BLaER1 (cell line): ENCODE results near the gene WNK1.
A peak's percentile ranks its signal among the peaks of the same experiment; 100 is the strongest.

ENCODE experiments used
- H3K27ac ChIP-seq: shearing (Covaris generic); formaldehyde crosslinking; 2 replicates; pipeline ENCODE4 v1.8.1; 2022
- H3K27me3 ChIP-seq: shearing (Covaris generic); formaldehyde crosslinking; 2 replicates; pipeline ENCODE4 v1.8.1; 2022
- H3K36me3 ChIP-seq: shearing (Covaris generic); formaldehyde crosslinking; 2 replicates; pipeline ENCODE4 v1.8.1; 2022
- H3K4me1 ChIP-seq: shearing (Covaris generic); formaldehyde crosslinking; 2 replicates; pipeline ENCODE4 v1.8.1; 2022
- H3K4me2 ChIP-seq: shearing (Covaris generic); formaldehyde crosslinking; 2 replicates; pipeline ENCODE4 v1.8.1; 2022
- H3K4me3 ChIP-seq: shearing (Covaris generic); formaldehyde crosslinking; 2 replicates; pipeline ENCODE4 v1.8.1; 2022
- H3K9ac ChIP-seq: shearing (Covaris generic); formaldehyde crosslinking; 2 replicates; pipeline ENCODE4 v1.8.1; 2022
- H3K9me3 ChIP-seq: shearing (Covaris generic); formaldehyde crosslinking; 2 replicates; pipeline ENCODE4 v1.8.1; 2022
- H4K20me1 ChIP-seq: shearing (Covaris generic); formaldehyde crosslinking; 2 replicates; pipeline ENCODE4 v1.8.1; 2022
- Cebpa-rat ChIP-seq: shearing (Covaris generic); IDR thresholded peaks from 2 replicates; pipeline ENCODE4 v1.8.1; 2022

Gene WNK1

DNA sequence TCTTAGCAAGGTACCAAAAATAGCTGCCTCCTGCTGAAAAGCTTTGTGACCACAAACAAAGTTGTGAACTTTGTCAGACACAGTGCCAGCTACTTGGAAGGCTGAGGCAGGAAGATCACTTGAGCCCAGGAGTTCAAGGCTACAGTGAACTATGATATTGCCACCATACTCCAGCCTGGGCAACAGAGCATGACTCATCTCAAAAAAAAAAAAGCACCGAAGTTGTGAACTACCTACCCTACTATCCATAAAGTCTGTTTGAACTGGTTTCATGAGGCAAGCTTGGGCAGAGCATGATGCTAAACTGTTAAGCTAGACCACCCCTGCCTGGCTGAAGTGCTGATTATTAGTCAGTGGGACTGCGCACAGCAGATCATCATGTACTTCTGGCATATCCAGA, 121.6 kb downstream of the WNK1 start:
- H3K4me2 ChIP-seq = no peak overlapping the region
- no peaks in the 10 kb centered on the region for H3K27me3 ChIP-seq
- no peak overlapping the region for H3K9ac ChIP-seq
- peaks cover 65% of the 10 kb centered on the region for H3K36me3 ChIP-seq
- H3K27ac ChIP-seq = no peak overlapping the region
- no peak for TF ChIP-seq Cebpa-rat
- no peaks in the 10 kb centered on the region for H4K20me1 ChIP-seq
- H3K4me1 ChIP-seq = 0 out of 2 replicates have a peak, but pooled peaks cover 4% of the 10 kb centered on the region
- H3K4me3 ChIP-seq = no peak overlapping the region
- no peaks in the 10 kb centered on the region for H3K9me3 ChIP-seq

- no peak for TF ChIP-seq Cebpa-rat
- H3K27ac ChIP-seq = no peak overlapping the region
- H3K4me1 ChIP-seq = no peaks in the 10 kb centered on the region
Observed at GRCh38 chr12:879641-880040, 127.3 kb downstream of the WNK1 start.

DNA sequence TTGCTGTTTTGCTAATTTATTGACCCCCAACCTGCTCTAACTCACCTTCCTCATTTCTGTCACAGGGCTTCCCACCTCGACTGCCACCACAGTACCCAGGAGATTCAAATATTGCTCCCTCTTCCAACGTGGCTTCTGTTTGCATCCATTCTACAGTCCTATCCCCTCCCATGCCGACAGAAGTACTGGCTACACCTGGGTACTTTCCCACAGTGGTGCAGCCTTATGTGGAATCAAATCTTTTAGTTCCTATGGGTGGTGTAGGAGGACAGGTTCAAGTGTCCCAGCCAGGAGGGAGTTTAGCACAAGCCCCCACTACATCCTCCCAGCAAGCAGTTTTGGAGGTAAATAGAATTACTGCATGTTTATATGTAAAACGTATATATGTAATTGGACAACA, 128.3 kb downstream of the WNK1 start:
- H3K27me3 ChIP-seq = no peaks in the 10 kb centered on the region
- H3K4me2 ChIP-seq = no peak overlapping the region
- no peak for TF ChIP-seq Cebpa-rat
- H3K4me3 ChIP-seq = no peak overlapping the region
- H3K9me3 ChIP-seq = no peaks in the 10 kb centered on the region
- H3K4me1 ChIP-seq = no peaks in the 10 kb centered on the region
- no peak overlapping the region for H3K9ac ChIP-seq
- H3K36me3 ChIP-seq = peaks cover 92% of the 10 kb centered on the region
- no peaks in the 10 kb centered on the region for H4K20me1 ChIP-seq
- H3K27ac ChIP-seq = no peak overlapping the region

More at GRCh38 chr12:879641-880040, 127.3 kb downstream of the WNK1 start:
- H3K4me2 ChIP-seq = no peak overlapping the region
- H3K9ac ChIP-seq = no peak overlapping the region
- H3K4me3 ChIP-seq = no peak overlapping the region
- H4K20me1 ChIP-seq = no peaks in the 10 kb centered on the region
- peaks cover 83% of the 10 kb centered on the region for H3K36me3 ChIP-seq
- H3K27me3 ChIP-seq = no peaks in the 10 kb centered on the region
- no peaks in the 10 kb centered on the region for H3K9me3 ChIP-seq

DNA sequence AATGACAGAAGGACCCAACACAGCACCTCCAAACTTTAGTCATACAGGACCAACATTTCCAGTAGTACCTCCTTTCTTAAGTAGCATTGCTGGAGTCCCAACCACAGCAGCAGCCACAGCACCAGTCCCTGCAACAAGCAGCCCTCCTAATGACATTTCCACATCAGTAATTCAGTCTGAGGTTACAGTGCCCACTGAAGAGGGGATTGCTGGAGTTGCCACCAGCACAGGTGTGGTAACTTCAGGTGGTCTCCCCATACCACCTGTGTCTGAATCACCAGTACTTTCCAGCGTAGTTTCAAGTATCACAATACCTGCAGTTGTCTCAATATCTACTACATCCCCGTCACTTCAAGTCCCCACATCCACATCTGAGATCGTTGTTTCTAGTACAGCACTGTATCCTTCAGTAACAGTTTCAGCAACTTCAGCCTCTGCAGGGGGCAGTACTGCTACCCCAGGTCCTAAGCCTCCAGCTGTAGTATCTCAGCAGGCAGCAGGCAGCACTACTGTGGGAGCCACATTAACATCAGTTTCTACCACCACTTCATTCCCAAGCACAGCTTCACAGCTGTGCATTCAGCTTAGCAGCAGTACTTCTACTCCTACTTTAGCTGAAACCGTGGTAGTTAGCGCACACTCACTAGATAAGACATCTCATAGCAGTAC, 132.5 kb downstream of the WNK1 start:
- no peak overlapping the region for H3K9ac ChIP-seq
- no peaks in the 10 kb centered on the region for H3K27me3 ChIP-seq
- H3K36me3 ChIP-seq = peaks cover 100% of the 10 kb centered on the region
- H3K9me3 ChIP-seq = no peaks in the 10 kb centered on the region
- H3K4me2 ChIP-seq = no peak overlapping the region
- H3K4me3 ChIP-seq = no peak overlapping the region
- TF ChIP-seq Cebpa-rat = no peak
- no peaks in the 10 kb centered on the region for H4K20me1 ChIP-seq
- no peak overlapping the region for H3K27ac ChIP-seq
- no peaks in the 10 kb centered on the region for H3K4me1 ChIP-seq

GRCh38 chr12:885701-886100, 133.3 kb downstream of the WNK1 start:
- no peak for TF ChIP-seq Cebpa-rat
- Histone ChIP-seq H3K4me3 (no peak overlapping the region), H3K27ac (no peak overlapping the region), H3K9me3 (no peaks in the 10 kb centered on the region), H3K9ac (no peak overlapping the region), H3K4me1 (no peaks in the 10 kb centered on the region), H3K4me2 (no peak overlapping the region), H3K36me3 (peaks cover 100% of the 10 kb centered on the region), H3K27me3 (no peaks in the 10 kb centered on the region), H4K20me1 (no peaks in the 10 kb centered on the region)

GRCh38 chr12:886206-886605, 133.8 kb downstream of the WNK1 start:
- Histone ChIP-seq H3K4me3 (no peak overlapping the region), H3K36me3 (peaks cover 100% of the 10 kb centered on the region), H3K27ac (no peak overlapping the region), H3K9me3 (no peaks in the 10 kb centered on the region), H3K4me1 (no peaks in the 10 kb centered on the region), H4K20me1 (no peaks in the 10 kb centered on the region), H3K9ac (no peak overlapping the region), H3K27me3 (no peaks in the 10 kb centered on the region), H3K4me2 (no peak overlapping the region)
- TF ChIP-seq Cebpa-rat = no peak

- Histone ChIP-seq H3K9ac (no peak overlapping the region), H4K20me1 (no peaks in the 10 kb centered on the region), H3K9me3 (no peaks in the 10 kb centered on the region), H3K36me3 (peaks cover 95% of the 10 kb centered on the region), H3K4me2 (no peak overlapping the region), H3K4me3 (no peak overlapping the region), H3K27ac (no peak overlapping the region), H3K4me1 (no peaks in the 10 kb centered on the region), H3K27me3 (no peaks in the 10 kb centered on the region)
- TF ChIP-seq Cebpa-rat = no peak
Observed at GRCh38 chr12:894226-894625, 141.8 kb downstream of the WNK1 start.

DNA sequence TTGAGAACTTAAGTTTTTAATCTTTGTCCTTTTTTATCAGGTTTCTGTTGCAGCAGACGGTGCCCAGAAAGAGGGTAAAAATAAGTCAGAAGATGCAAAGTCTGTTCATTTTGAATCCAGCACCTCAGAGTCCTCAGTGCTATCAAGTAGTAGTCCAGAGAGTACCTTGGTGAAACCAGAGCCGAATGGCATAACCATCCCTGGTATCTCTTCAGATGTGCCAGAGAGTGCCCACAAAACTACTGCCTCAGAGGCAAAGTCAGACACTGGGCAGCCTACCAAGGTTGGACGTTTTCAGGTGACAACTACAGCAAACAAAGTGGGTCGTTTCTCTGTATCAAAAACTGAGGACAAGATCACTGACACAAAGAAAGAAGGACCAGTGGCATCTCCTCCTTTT, 143.7 kb downstream of the WNK1 start:
- no peak for TF ChIP-seq Cebpa-rat
- H3K4me3 ChIP-seq = no peak overlapping the region
- H3K36me3 ChIP-seq = peaks cover 95% of the 10 kb centered on the region
- no peak overlapping the region for H3K9ac ChIP-seq
- no peaks in the 10 kb centered on the region for H4K20me1 ChIP-seq
- no peaks in the 10 kb centered on the region for H3K4me1 ChIP-seq
- H3K9me3 ChIP-seq = no peaks in the 10 kb centered on the region
- no peak overlapping the region for H3K27ac ChIP-seq
- H3K4me2 ChIP-seq = no peak overlapping the region
- no peaks in the 10 kb centered on the region for H3K27me3 ChIP-seq

GRCh38 chr12:897386-897785, 145.0 kb downstream of the WNK1 start:
- Histone ChIP-seq H4K20me1 (no peaks in the 10 kb centered on the region), H3K9ac (no peak overlapping the region), H3K27ac (no peak overlapping the region), H3K27me3 (no peaks in the 10 kb centered on the region), H3K4me3 (no peak overlapping the region), H3K4me2 (no peak overlapping the region), H3K9me3 (no peaks in the 10 kb centered on the region), H3K4me1 (peaks cover 7% of the 10 kb centered on the region), H3K36me3 (peaks cover 95% of the 10 kb centered on the region)
- TF ChIP-seq Cebpa-rat = no peak

- Histone ChIP-seq H3K27me3 (no peaks in the 10 kb centered on the region), H3K4me1 (peaks cover 59% of the 10 kb centered on the region), H3K4me3 (no peak overlapping the region), H4K20me1 (peaks cover 41% of the 10 kb centered on the region), H3K36me3 (peaks cover 81% of the 10 kb centered on the region), H3K9ac (no peak overlapping the region), H3K4me2 (peak overlapping the region; percentile 82), H3K27ac (peak overlapping the region; percentile 68), H3K9me3 (no peaks in the 10 kb centered on the region)
- TF ChIP-seq Cebpa-rat = no peak
Observed at GRCh38 chr12:902581-902980, 150.2 kb downstream of the WNK1 start.

DNA sequence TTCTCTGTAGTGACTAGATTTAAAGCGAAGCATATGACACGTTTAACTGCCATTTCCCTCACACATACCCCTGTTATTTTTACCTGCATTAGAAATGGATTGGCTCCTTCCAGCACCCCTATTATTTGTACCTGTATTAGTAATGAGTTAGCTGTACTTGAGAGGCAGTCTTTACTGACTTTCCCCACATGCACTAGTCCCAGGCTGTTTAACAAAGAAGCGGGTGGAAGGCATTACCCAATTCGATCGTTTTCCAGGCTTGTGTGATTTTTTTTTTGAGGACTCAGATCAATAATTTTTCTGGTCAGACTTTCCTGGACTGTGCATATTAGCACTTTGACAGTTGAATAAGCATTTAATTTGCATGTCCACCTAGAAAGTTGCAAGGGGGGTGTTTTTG, 150.7 kb downstream of the WNK1 start:
- no peak overlapping the region for H3K9ac ChIP-seq
- peaks cover 64% of the 10 kb centered on the region for H3K4me1 ChIP-seq
- no peaks in the 10 kb centered on the region for H3K27me3 ChIP-seq
- peaks cover 81% of the 10 kb centered on the region for H3K36me3 ChIP-seq
- peaks cover 41% of the 10 kb centered on the region for H4K20me1 ChIP-seq
- no peaks in the 10 kb centered on the region for H3K9me3 ChIP-seq
- peak overlapping the region; percentile 82 for H3K4me2 ChIP-seq
- no peak for TF ChIP-seq Cebpa-rat
- peak overlapping the region; percentile 68 for H3K27ac ChIP-seq
- no peak overlapping the region for H3K4me3 ChIP-seq
